GM12891 (cell line): ENCODE results near the gene IQSEC3.

Experiments
- POLR2A ChIP-seq: IDR thresholded peaks from 2 replicates; pipeline ENCODE4 v1.6.1; 2011; ENCODE audit warnings: low read depth, low read length, control low read depth
- POLR2AphosphoS5 ChIP-seq: IDR thresholded peaks from 2 replicates; pipeline ENCODE4 v1.6.1; 2011; ENCODE audit warnings: low read depth, low read length, control low read depth
- SPI1 ChIP-seq: IDR thresholded peaks from 2 replicates; pipeline ENCODE4 v1.6.1; 2011; ENCODE audit warnings: low read depth, low read length, control low read depth
- TAF1 ChIP-seq: IDR thresholded peaks from 2 replicates; pipeline ENCODE4 v1.6.1; 2011; ENCODE audit warnings: low read depth, low read length, control low read depth

- TF ChIP-seq POLR2A: no peak
- TF ChIP-seq TAF1: no peak
- no peak for TF ChIP-seq POLR2AphosphoS5
- no peak for TF ChIP-seq SPI1
These were observed 78.2 kb downstream of the IQSEC3 start for GRCh38 chr12:144650-145284.
